Left hindlimb (tissue), 1 donor: ENCODE results near the gene PRRT1B.

ENCODE experiments used
- DNase-seq: peaks from one replicate; pipeline ENCODE4 v3.0.0-alpha.2; 2018

The PRRT1B gene

DNA sequence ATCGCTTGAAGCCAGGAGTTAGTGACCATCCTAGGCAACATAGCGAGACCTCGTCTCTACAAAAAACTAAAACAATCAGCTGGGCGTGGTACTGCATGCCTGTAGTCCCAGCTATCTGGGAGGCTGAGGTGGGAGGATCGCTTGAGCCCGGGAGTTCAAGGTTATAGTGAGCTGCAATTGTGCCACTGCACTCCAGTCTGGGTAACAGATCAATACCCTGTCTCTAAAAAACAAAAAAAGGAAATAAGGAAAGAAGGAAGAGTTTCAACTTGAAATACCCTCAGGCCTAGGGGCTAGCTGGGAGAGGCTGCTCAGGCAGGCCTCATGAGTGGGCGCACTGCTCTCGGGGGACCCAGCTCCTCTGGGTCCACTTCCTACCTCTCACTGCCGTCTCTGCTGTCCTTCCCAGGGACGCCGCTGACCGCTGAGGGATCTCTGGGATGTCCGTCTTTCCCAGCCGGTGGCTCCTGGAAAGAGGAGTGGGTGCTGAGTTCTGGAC, 56.4 kb downstream of the PRRT1B start:
- DNase-seq, result no peak

DNA sequence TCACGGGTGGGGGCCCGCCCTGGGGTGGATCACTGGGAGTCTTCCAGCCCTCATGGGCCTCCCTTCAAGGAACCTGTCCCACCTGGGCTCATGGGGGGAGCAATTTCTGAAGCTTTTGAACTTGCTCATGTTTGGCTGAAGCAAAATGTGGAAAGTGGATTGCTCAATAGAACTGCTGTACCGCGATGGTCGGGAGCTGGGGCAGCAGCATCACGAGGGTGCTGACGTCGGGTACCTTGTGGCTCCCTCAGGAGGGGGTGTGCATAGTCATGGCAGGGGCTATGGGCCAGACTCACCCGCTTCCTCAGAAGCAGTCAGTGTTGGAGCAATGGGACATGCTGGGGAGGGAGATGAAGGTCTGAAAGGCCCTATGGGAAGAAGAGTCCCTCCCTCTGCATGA, 57.9 kb downstream of the PRRT1B start:
- DNase-seq, result no peak

DNA sequence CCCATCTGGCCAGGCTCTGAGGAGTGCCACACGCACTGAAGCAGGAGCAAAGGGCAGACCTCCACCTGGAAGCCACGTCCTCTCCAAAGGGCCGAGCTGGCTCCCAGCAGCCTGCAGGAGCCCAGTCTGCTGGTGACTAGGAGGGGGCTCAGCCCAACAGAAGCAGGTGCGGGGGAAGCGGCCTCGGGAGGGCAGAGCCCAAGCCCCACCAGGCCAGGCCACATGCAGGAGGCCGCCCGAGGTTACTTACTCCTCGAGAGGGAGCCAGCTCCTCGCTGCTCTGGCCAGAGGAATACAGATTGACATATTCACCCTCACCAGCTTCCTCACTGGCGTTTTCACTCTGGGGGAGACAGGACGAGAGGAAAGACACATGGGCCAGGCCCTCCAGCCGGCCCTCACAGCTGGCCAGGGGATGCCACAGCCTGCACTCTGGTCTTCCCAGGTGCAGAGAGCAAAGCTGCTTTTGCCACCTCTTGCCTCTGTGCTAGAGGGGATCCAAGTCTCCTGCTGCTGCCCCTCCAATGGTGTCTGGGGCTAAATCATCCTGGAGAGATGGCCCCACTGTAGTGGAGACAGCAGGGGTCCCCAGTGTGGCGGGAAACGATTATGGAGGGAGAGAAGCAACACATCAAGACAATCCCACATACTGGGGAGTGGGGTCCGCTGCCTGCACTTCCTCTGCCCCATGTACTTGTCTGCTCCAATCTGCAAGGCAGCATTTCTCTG, 58.6 kb downstream of the PRRT1B start:
- DNase-seq, result no peak

DNA sequence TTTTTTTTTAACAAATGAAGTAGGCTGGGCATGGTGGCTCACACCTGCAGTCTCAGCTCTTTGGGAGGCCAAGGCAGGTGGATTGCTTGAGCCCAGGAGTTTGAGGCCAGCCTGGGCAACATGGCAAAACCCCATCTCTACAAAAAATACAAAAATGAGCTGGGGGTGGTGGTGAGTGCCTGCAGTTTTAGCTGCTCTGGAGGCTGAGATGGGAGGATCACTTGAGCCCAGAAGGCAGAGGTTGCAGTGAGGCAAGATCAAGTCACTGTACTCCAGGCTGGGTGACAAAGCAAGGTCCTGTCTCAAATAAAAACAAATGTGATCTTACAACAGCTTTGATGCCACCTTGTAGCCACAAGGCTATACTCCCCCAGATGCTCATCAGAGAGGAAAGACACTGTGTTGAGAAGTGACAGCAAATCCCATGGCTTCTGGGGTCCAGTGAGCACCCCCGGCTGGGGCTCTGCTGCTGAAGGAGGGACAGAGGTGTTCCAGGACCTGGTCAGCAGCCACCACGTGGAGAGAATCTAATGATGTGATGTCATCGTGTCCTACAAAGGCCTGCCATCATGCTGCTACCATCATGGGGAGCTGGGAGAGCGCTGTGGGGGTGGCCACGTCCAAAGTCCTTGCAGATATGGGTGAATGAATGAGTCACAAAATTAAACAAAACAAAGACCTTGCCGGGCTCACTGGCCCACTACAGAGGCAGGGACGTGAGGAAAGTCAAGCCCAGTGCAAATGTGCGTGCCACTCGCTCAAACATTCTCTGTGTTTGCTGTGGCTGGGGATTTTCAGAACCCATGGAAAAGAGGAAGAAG, 60.7 kb downstream of the PRRT1B start:
- DNase-seq, result no peak

DNA sequence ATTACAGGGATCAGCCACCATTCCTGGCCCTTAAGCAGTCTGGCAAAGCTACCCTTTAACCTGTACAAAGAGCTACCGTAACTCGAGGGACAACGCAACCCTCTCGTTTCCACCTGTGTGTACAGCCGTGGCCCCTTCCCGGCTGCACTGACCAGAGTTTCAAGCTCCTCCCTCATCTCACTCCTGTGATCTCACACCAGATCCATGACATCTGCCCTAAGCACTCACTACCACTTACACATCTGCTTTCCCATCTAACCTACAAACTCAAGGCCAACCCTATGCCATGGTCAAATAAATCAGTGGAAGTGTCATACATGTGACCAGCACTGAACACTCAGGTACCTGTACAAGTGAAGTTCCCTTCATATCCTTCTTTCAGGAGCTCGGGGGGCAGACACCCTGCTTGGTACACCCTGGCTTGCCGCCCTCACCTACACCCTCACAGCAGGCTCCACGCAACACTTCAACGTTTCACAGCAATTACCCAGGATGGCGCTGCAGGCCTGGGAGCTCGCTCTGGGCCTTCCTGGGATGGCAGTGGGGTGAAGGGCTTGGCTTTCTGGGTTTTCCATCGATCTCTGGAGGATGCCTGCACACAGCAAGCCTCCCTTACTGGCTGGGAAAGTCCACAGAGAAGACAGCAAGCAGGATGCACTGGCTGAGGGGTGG, 61.7 kb downstream of the PRRT1B start:
- no peak for DNase-seq

DNA sequence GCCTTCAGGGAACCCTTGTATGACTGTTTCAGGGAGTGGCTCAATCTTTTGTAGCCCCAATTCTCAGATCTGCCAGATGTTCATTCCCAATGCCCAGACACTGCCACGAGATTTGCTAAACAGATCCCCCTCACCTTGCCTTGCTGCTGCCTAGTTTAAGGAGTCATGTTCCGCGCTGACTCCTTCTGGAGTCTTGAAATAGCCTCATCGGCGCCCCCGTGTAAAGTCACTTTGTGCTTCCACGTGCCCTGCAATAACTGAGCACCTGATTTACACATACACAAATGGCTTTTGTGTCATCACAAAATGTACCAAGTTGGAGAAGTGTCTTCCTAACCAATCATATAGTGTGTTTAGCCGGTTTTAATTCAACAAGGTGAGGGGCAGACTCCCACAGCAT, 62.3 kb downstream of the PRRT1B start:
- DNase-seq, result no peak

DNA sequence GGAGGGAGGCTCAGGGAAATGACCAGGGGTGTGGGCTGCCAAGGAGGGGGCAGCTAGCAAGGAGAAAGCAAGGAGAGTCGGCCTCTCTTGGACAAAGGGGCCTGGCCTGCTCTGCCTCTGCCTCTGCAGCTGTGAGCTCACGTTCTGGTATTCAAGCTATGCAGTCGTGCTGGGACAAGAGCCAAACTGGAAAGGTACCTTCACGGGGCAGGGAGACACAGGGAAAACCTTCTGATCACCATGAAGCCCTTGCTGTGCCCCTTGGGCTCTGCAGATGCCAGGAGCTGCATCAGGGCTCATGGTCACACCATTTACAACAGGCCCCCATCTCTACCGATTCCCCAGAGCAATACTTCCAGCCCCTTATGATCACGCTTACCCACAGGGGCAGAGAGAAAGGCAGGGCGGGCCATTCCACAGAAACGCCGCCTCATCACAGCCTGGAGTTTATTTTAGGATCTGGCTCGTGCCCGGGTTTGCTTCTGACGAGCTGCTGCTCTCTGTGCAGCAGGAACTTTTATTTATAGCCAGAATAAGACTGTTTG, 63.2 kb downstream of the PRRT1B start:
- DNase-seq, result peak; percentile 88
